Smooth muscle cell (in vitro differentiated cells): ENCODE measurements around the gene ACE. TPM values are rescaled to one million over a fixed set of nuclear protein-coding genes. Genes with fewer than 3 reads are reported as not detected.

Experiments used
- DNase-seq: peaks from one replicate; lab custom pipeline; 2025; ENCODE audit not compliant: unreplicated experiment; lab: John Stamatoyannopoulos, UW
- H2AFZ ChIP-seq: fragments of 200-600 bp; sonication (generic); 2 replicates; pipeline ENCODE4 v1.6.0; 2016; ENCODE audit warnings: antibody characterized with exemption, low read depth, mild to moderate bottlenecking
- H3F3A ChIP-seq: fragments of 200-600 bp; sonication (generic); 2 replicates; pipeline ENCODE4 v1.6.0; 2017; ENCODE audit warnings: antibody characterized with exemption, low read depth
- H3K27ac ChIP-seq: fragments of 200-600 bp; sonication (generic); 2 replicates; pipeline ENCODE4 v1.5.1; 2016; ENCODE audit warnings: low read depth, mild to moderate bottlenecking
- H3K27me3 ChIP-seq: fragments of 200-600 bp; sonication (generic); 2 replicates; pipeline ENCODE4 v1.6.1; 2016; ENCODE audit warnings: low read depth, mild to moderate bottlenecking
- H3K36me3 ChIP-seq: fragments of 200-600 bp; sonication (generic); 2 replicates; pipeline ENCODE4 v1.5.1; 2016; ENCODE audit warnings: low read depth
- H3K4me1 ChIP-seq: fragments of 200-600 bp; sonication (generic); 2 replicates; pipeline ENCODE4 v1.5.1; 2016; ENCODE audit warnings: low read depth
- H3K4me2 ChIP-seq: fragments of 200-600 bp; sonication (generic); 2 replicates; pipeline ENCODE4 v1.6.0; 2016; ENCODE audit warnings: mild to moderate bottlenecking
- H3K4me3 ChIP-seq: fragments of 200-600 bp; sonication (generic); 2 replicates; pipeline ENCODE4 v1.5.1; 2016; ENCODE audit warnings: mild to moderate bottlenecking
- H3K79me2 ChIP-seq: fragments of 200-600 bp; sonication (generic); 2 replicates; pipeline ENCODE4 v1.6.0; 2016; ENCODE audit warnings: low read depth, mild to moderate bottlenecking
- H3K9ac ChIP-seq: fragments of 200-600 bp; sonication (generic); 2 replicates; pipeline ENCODE4 v1.6.0; 2016; ENCODE audit warnings: low read depth
- H3K9me3 ChIP-seq: fragments of 200-600 bp; sonication (generic); replicated peaks from 2 replicates; pipeline ENCODE4 v1.5.1; 2016; ENCODE audit warnings: low read depth
- H4K20me1 ChIP-seq: fragments of 200-600 bp; sonication (generic); 2 replicates; pipeline ENCODE4 v1.6.0; 2016; ENCODE audit warnings: low read depth
- WGBS: methylation state at CpG from one replicate; pipeline ENCODE4 v1.1.7; 2016; ENCODE audit warnings: low lambda C conversion rate; 5-methylcytosine and 5-hydroxymethylcytosine counted together
- polyA plus RNA-seq: library from polyadenylated mRNA; unstranded; fragments of >200 nt; fragmentation: Nextera tagmentation; extraction: Ambion mirVana; gene quantifications from 2 replicates; pipeline ENCODE4 v1.2.1, GENCODE V29; 2016
- total RNA-seq: library from RNA; depleted of rRNA; stranded (reverse); fragments of >200 nt; gene quantifications from 2 replicates; pipeline ENCODE4 v1.2.3, GENCODE V29; 2014
- TF ChIP-seq, protein P1 (sequence below): fragments of 200-600 bp; sonication (generic); IDR thresholded peaks from 2 replicates; pipeline ENCODE4 v1.5.1; 2017; ENCODE audit warnings: borderline replicate concordance, mild to moderate bottlenecking, antibody characterized with exemption; ENCODE audit not compliant: insufficient read depth, poor library complexity, severe bottlenecking

Gene ACE
- total and polyA plus RNA-seq, 2 experiments from 2014 or later, result 1.5 to 2.0 TPM

- no peak overlapping the region for H3K9ac ChIP-seq
- H3K36me3 ChIP-seq, result no peaks in the 10 kb centered on the region
- TF ChIP-seq, protein P1, sequence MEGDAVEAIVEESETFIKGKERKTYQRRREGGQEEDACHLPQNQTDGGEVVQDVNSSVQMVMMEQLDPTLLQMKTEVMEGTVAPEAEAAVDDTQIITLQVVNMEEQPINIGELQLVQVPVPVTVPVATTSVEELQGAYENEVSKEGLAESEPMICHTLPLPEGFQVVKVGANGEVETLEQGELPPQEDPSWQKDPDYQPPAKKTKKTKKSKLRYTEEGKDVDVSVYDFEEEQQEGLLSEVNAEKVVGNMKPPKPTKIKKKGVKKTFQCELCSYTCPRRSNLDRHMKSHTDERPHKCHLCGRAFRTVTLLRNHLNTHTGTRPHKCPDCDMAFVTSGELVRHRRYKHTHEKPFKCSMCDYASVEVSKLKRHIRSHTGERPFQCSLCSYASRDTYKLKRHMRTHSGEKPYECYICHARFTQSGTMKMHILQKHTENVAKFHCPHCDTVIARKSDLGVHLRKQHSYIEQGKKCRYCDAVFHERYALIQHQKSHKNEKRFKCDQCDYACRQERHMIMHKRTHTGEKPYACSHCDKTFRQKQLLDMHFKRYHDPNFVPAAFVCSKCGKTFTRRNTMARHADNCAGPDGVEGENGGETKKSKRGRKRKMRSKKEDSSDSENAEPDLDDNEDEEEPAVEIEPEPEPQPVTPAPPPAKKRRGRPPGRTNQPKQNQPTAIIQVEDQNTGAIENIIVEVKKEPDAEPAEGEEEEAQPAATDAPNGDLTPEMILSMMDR, result no peak
- H3K4me3 ChIP-seq, result peak overlapping the region; percentile 67
- no peaks in the 10 kb centered on the region for H3K27me3 ChIP-seq
- peak overlapping the region; percentile 93 for H2AFZ ChIP-seq
- no peaks in the 10 kb centered on the region for H3K79me2 ChIP-seq
- DNase-seq, result no peak
- WGBS, result 61% methylated on average over 26 of the region's 28 CpGs
- H3K4me2 ChIP-seq, result peak overlapping the region; percentile 100
- no peaks in the 10 kb centered on the region for H4K20me1 ChIP-seq
- peaks cover 4% of the 10 kb centered on the region for H3F3A ChIP-seq
- H3K4me1 ChIP-seq, result peaks cover 7% of the 10 kb centered on the region
- no peaks in the 10 kb centered on the region for H3K9me3 ChIP-seq
- H3K27ac ChIP-seq, result no peak overlapping the region
Measured at GRCh38 chr17:63475491-63476412, 1.1 kb upstream of the ACE start.

GRCh38 chr17:63476459-63476853, 405 bp upstream of the ACE start:
- no peak for DNase-seq
- TF ChIP-seq, protein P1, result no peak
- Histone ChIP-seq H2AFZ (peak overlapping the region; percentile 93), H3K4me3 (peak overlapping the region; percentile 67), H3F3A (peaks cover 4% of the 10 kb centered on the region), H3K9ac (no peak overlapping the region), H3K4me2 (peak overlapping the region; percentile 100), H3K36me3 (no peaks in the 10 kb centered on the region), H3K9me3 (no peaks in the 10 kb centered on the region), H3K79me2 (no peaks in the 10 kb centered on the region), H3K4me1 (peaks cover 7% of the 10 kb centered on the region), H3K27ac (no peak overlapping the region), H4K20me1 (no peaks in the 10 kb centered on the region), H3K27me3 (no peaks in the 10 kb centered on the region)
- WGBS, result 0% methylated on average over 13 of the region's 36 CpGs

- Histone ChIP-seq H2AFZ (peak overlapping the region; percentile 42), H3K4me3 (peak overlapping the region; percentile 67), H3F3A (peaks cover 4% of the 10 kb centered on the region), H3K4me1 (peaks cover 7% of the 10 kb centered on the region), H3K9ac (no peak overlapping the region), H4K20me1 (no peaks in the 10 kb centered on the region), H3K79me2 (no peaks in the 10 kb centered on the region), H3K27ac (no peak overlapping the region), H3K36me3 (no peaks in the 10 kb centered on the region), H3K27me3 (no peaks in the 10 kb centered on the region), H3K4me2 (peak overlapping the region; percentile 100), H3K9me3 (no peaks in the 10 kb centered on the region)
- TF ChIP-seq, protein P1, result no peak
- WGBS, result 21% methylated on average over 35 of the region's 44 CpGs
- no peak for DNase-seq
Measured at GRCh38 chr17:63477480-63478440, 899 bp downstream of the ACE start.
